Subcutaneous adipose tissue (tissue), 4 donors: ENCODE results near the gene PPM1B. TPM values are rescaled to one million over a fixed set of nuclear protein-coding genes. Genes with fewer than 3 reads are reported as not detected.

Experiments
- CTCF ChIP-seq: fragments of 450-650 bp; IDR thresholded peaks from one replicate; pipeline ENCODE4 v1.5.1; 2016; ENCODE audit warnings: low read depth, mild to moderate bottlenecking, control low read depth, antibody characterized with exemption, moderate library complexity
- total RNA-seq, 4 donors: library from RNA; depleted of rRNA; stranded (reverse); fragments of >200 nt; gene quantifications; one replicate each; pipeline ENCODE4 v1.1.0, GENCODE V29; 2016

The PPM1B gene
- total RNA-seq, 4 donors from 2014 or later, result 73.1 to 150 (median 83.2) TPM

DNA sequence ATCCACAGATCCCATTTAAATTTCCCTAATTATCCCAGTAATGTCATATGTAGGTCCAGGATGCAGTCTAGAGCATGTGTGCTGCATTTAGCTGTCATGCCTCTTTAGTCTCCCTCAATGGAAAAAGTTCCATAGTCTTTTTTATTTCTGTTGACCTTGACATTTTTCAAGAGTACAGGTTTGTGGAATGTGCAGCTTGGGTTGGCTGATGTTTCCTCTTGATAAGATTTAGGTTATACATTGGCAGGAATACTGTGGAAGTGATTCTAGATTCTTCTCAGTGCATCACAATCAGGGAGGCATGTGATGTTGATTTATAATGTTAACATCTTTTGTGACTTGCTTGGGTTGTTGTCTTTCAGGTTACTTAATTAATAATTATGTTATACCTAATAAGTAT lies 42.5 kb downstream of the PPM1B start:
- TF ChIP-seq CTCF, result no peak

DNA sequence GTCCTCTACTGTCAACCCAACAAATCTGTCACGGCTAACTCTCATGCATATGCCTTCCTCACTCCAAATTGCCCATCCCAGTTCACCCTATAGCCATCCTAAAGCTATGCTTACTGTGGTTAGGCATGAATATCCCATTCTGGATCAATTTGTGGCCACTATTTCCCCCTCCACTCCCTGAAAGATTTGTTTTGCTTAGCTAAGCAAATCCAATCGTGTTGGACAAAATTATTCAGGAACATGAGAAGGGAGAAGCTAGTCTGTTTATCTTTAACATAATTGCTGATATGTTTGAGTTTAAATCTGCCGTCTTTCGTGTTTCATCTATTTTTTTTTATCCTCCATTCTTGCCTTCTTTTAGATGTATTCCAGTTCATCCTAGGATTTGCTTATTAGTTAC lies 43.6 kb downstream of the PPM1B start:
- TF ChIP-seq CTCF, result no peak

DNA sequence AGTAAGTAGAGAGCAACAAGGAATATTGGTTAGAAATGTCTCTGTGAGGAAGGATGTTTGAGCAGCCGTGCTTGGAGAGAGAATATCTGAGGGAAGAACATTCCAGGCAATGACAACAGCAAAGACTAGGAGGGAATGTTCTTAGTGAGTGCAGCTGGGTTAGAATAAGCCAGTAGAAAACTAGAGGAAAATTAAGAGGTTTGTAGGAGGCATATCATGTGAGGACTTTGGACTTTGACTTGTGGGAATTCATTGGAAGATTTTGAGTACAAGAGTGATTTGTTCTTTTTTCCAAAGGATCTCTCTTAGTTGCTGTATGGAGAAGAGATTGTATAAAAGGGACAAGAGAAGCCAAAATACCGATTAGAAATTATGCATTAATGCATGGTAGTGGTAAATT lies 47.2 kb downstream of the PPM1B start:
- no peak for TF ChIP-seq CTCF

GRCh38 chr2:44218771-44219170 lies 50.1 kb downstream of the PPM1B start:
- no peak for TF ChIP-seq CTCF

DNA sequence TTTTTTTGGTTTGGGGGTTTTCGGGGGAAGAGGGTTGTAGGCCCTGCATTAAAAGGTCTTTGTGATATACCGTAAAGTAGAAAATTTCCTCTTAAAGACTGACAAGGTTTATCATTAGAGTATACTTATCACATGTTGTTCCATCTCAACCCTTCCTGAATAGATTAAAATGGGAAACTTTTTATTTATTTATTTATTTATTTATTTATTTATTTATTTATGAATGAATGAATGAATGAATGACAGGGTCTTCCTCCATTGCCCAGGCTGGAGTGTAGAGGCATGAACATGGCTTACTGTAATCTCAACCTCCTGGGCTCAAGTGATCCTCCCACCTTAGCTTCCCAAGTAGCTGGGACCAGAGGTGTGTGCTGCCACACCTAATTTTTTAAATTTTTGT lies 58.1 kb downstream of the PPM1B start:
- TF ChIP-seq CTCF, result no peak

DNA sequence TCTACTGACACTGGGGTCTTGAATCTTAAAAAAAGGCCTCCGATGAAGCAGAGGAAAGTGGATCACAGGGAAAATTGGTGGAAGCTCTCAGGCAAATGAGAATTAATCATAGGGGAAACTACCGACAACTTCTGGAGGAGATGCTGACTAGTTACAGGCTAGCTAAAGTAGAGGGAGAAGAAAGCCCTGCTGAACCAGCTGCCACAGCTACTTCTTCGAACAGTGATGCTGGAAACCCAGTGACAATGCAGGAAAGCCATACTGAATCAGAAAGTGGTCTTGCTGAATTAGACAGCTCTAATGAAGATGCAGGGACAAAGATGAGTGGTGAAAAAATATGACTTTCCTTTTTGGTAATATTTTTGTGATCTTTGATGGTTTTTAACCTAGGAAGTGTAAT lies 61.7 kb downstream of the PPM1B start:
- no peak for TF ChIP-seq CTCF

DNA sequence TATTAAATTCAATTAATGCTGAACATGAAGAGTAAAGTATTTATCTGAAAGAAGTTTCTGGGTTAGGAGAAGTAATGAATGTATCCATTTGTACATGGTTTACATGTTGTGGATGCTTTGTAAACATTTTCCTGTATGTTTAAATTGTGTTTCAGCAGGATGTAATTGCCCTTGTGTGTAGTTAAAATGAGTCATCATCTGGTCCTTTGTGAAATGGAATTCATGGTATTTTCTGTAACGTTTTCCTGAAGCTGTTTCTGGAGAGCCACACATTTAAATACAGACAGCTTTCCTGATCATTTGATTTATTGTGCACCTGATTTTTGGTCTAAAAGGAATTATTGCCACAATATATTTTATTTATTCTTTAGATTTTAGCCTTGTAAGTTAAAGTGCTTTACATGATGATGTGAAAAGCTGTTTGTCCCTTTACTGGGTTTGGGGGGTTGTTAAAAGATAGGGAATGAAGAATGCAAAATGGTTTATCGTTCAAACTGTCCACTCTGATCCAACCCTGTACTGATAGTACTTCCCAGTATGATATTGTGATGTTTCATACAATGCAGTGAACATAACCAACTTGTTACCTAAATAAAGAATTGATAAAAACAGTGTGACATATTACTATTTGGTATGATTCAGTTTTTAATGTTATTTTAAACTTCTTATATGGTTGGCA lies 64.9 kb downstream of the PPM1B start:
- TF ChIP-seq CTCF, result no peak
